NCI-H2227 (cell line): ENCODE results near the gene CHMP6.
"Not testable (repeated sequence)": the region's sequence is repeated elsewhere in the genome, so short reads cannot be mapped to it uniquely, and the experiment has no call there.

Experiments used
- DNase-seq: peaks from one replicate; lab custom pipeline; 2025; ENCODE audit not compliant: unreplicated experiment; lab: John Stamatoyannopoulos, UW

The CHMP6 gene

GRCh38 chr17:81010935-81011334, 19.3 kb downstream of the CHMP6 start:
- DNase-seq = no peak

- DNase-seq = no peak
These were observed 20.3 kb downstream of the CHMP6 start for GRCh38 chr17:81011951-81012350.

- DNase-seq = no peak
These were observed 21.2 kb downstream of the CHMP6 start for GRCh38 chr17:81012574-81013447.

- DNase-seq = no peak
These were observed 22.0 kb downstream of the CHMP6 start for GRCh38 chr17:81013642-81014041.

- DNase-seq = no peak
These were observed 23.5 kb downstream of the CHMP6 start for GRCh38 chr17:81015136-81015535.

GRCh38 chr17:81016575-81016974, 24.9 kb downstream of the CHMP6 start:
- no peak for DNase-seq

GRCh38 chr17:81017330-81017729, 25.7 kb downstream of the CHMP6 start:
- DNase-seq = not testable (repeated sequence)

GRCh38 chr17:81018044-81018802, 26.6 kb downstream of the CHMP6 start:
- peak; percentile 82 for DNase-seq

- DNase-seq = no peak
These were observed 28.2 kb downstream of the CHMP6 start for GRCh38 chr17:81019563-81020442.

- no peak for DNase-seq
These were observed 28.8 kb downstream of the CHMP6 start for GRCh38 chr17:81020443-81020766.

GRCh38 chr17:81020767-81021497, 29.3 kb downstream of the CHMP6 start:
- no peak for DNase-seq

- DNase-seq = no peak
These were observed 30.1 kb downstream of the CHMP6 start for GRCh38 chr17:81021531-81022343.

- no peak for DNase-seq
These were observed 30.7 kb downstream of the CHMP6 start for GRCh38 chr17:81022344-81022676.

- no peak for DNase-seq
These were observed 33.6 kb downstream of the CHMP6 start for GRCh38 chr17:81025065-81025740.

GRCh38 chr17:81025741-81026129, 34.1 kb downstream of the CHMP6 start:
- DNase-seq = no peak

- no peak for DNase-seq
These were observed 34.8 kb downstream of the CHMP6 start for GRCh38 chr17:81026266-81027036.

GRCh38 chr17:81027038-81027437, 35.4 kb downstream of the CHMP6 start:
- no peak for DNase-seq

GRCh38 chr17:81027591-81028505, 36.2 kb downstream of the CHMP6 start:
- DNase-seq = no peak
